ENCODE measurements around the gene CHST11. TPM values are rescaled to one million over a fixed set of nuclear protein-coding genes. Genes with fewer than 3 reads are reported as not detected.

The CHST11 gene
- total RNA-seq, 2 experiments from 2014 or later = 53.4 to 53.6 TPM

GRCh38 chr12:104446646-104447421, 9.9 kb upstream of the CHST11 start:
- intact Hi-C loops (cut with DNase I, micrococcal nuclease) = no loop called here
- Mint-ChIP-seq H3K36me3 (ENCODE audit: low read depth) (no peaks in the 10 kb centered on the region), H3K9me3 (no peaks in the 10 kb centered on the region), H3K27ac (no peak overlapping the region), H3K27me3 (no peaks in the 10 kb centered on the region), H3K4me1 (ENCODE audit: low read depth) (no peaks in the 10 kb centered on the region), H3K4me3 (no peak overlapping the region)
- Histone ChIP-seq H3K4me1 (ENCODE audit: insufficient read depth, low read length) (no peaks in the 10 kb centered on the region), H3K4me3 (ENCODE audit: low read length) (no peak overlapping the region), H3K27me3 (ENCODE audit: control insufficient read depth in 1 of 2, insufficient read depth in 2 of 2, low read length in 2 of 2) (no peaks in the 10 kb centered on the region), H3K9me3 (ENCODE audit: control insufficient read depth in 1 of 2, insufficient read depth in 1 of 2, low read length in 2 of 2) (no peaks in the 10 kb centered on the region), H3K36me3 (ENCODE audit: insufficient read depth, low read length) (no peaks in the 10 kb centered on the region), H3K27ac (ENCODE audit: low read depth in 1 of 2, low read length in 2 of 2) (no peak overlapping the region)
- ATAC-seq (ENCODE audit: poor library complexity) (no peak), DNase-seq (no peak)
- TF ChIP-seq, protein P1, sequence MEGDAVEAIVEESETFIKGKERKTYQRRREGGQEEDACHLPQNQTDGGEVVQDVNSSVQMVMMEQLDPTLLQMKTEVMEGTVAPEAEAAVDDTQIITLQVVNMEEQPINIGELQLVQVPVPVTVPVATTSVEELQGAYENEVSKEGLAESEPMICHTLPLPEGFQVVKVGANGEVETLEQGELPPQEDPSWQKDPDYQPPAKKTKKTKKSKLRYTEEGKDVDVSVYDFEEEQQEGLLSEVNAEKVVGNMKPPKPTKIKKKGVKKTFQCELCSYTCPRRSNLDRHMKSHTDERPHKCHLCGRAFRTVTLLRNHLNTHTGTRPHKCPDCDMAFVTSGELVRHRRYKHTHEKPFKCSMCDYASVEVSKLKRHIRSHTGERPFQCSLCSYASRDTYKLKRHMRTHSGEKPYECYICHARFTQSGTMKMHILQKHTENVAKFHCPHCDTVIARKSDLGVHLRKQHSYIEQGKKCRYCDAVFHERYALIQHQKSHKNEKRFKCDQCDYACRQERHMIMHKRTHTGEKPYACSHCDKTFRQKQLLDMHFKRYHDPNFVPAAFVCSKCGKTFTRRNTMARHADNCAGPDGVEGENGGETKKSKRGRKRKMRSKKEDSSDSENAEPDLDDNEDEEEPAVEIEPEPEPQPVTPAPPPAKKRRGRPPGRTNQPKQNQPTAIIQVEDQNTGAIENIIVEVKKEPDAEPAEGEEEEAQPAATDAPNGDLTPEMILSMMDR (IDR thresholded peaks at IDR 0.05) = no peak
- ChIA-PET CTCF (interaction anchor here (0.6 kb wide), 1 partner anchor 65 kb away, joined by 3 read pairs; no protein-coding TSS in a partner anchor), POLR2A (no interaction called here)

DNA sequence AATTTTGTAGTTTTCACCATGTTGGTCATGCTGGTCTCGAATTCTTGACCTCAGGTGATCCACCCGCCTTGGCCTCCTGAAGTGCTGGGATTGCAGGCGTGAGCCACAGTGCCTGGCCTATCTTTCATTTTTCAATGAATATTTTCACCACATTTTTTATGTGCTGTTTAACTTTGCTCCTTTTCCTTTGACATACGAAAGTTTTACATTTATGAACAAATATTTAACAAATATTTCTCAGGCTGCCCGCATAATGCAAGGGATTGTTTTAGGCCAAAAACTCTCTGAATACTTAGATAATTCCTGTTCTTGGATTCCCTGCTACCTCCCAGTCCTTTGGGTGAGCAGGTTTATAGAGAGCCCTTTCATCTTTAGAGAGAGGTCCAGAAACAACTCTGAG, 8.7 kb upstream of the CHST11 start:
- H3K27me3 Mint-ChIP-seq = no peaks in the 10 kb centered on the region
- H3K27ac Mint-ChIP-seq = no peak overlapping the region
- TF ChIP-seq, protein P1 (IDR thresholded peaks at IDR 0.05) = no peak
- ChIA-PET CTCF (interaction anchor here (0.6 kb wide), 1 partner anchor 616 kb away, joined by 3 read pairs; no protein-coding TSS in a partner anchor), POLR2A (no interaction called here)
- ATAC-seq (ENCODE audit: poor library complexity) = no peak
- no peak overlapping the region for H3K4me3 ChIP-seq (ENCODE audit: low read length)
- H3K4me3 Mint-ChIP-seq = no peak overlapping the region
- H3K36me3 Mint-ChIP-seq (ENCODE audit: low read depth) = no peaks in the 10 kb centered on the region
- H3K4me1 ChIP-seq (ENCODE audit: insufficient read depth, low read length) = no peaks in the 10 kb centered on the region
- H3K27ac ChIP-seq (ENCODE audit: low read depth in 1 of 2, low read length in 2 of 2) = no peak overlapping the region
- H3K36me3 ChIP-seq (ENCODE audit: insufficient read depth, low read length) = no peaks in the 10 kb centered on the region
- no peaks in the 10 kb centered on the region for H3K27me3 ChIP-seq (ENCODE audit: control insufficient read depth in 1 of 2, insufficient read depth in 2 of 2, low read length in 2 of 2)
- no peaks in the 10 kb centered on the region for H3K9me3 Mint-ChIP-seq
- no peaks in the 10 kb centered on the region for H3K4me1 Mint-ChIP-seq (ENCODE audit: low read depth)
- intact Hi-C loops (cut with DNase I, micrococcal nuclease) = no loop called here
- H3K9me3 ChIP-seq (ENCODE audit: control insufficient read depth in 1 of 2, insufficient read depth in 1 of 2, low read length in 2 of 2) = no peaks in the 10 kb centered on the region
- DNase-seq = no peak

GRCh38 chr12:104448451-104448850, 8.3 kb upstream of the CHST11 start:
- TF ChIP-seq, protein P1 (IDR thresholded peaks at IDR 0.05) = no peak
- Histone ChIP-seq H3K4me3 (ENCODE audit: low read length) (no peak overlapping the region), H3K36me3 (ENCODE audit: insufficient read depth, low read length) (no peaks in the 10 kb centered on the region), H3K9me3 (ENCODE audit: control insufficient read depth in 1 of 2, insufficient read depth in 1 of 2, low read length in 2 of 2) (no peaks in the 10 kb centered on the region), H3K27ac (ENCODE audit: low read depth in 1 of 2, low read length in 2 of 2) (no peak overlapping the region), H3K4me1 (ENCODE audit: insufficient read depth, low read length) (no peaks in the 10 kb centered on the region), H3K27me3 (ENCODE audit: control insufficient read depth in 1 of 2, insufficient read depth in 2 of 2, low read length in 2 of 2) (no peaks in the 10 kb centered on the region)
- CTCF ChIA-PET = no interaction called here
- Mint-ChIP-seq H3K27ac (no peak overlapping the region), H3K4me1 (ENCODE audit: low read depth) (no peaks in the 10 kb centered on the region), H3K27me3 (no peaks in the 10 kb centered on the region), H3K9me3 (no peaks in the 10 kb centered on the region), H3K4me3 (no peak overlapping the region), H3K36me3 (ENCODE audit: low read depth) (no peaks in the 10 kb centered on the region)
- DNase-seq (no peak), ATAC-seq (ENCODE audit: poor library complexity) (no peak)
- intact Hi-C loops (cut with DNase I, micrococcal nuclease) = no loop called here
- POLR2A ChIA-PET = no interaction called here

Data from CD4-positive, alpha-beta T cell (primary cell).